ENCODE measurements around the gene OTOS.

Gene OTOS

DNA sequence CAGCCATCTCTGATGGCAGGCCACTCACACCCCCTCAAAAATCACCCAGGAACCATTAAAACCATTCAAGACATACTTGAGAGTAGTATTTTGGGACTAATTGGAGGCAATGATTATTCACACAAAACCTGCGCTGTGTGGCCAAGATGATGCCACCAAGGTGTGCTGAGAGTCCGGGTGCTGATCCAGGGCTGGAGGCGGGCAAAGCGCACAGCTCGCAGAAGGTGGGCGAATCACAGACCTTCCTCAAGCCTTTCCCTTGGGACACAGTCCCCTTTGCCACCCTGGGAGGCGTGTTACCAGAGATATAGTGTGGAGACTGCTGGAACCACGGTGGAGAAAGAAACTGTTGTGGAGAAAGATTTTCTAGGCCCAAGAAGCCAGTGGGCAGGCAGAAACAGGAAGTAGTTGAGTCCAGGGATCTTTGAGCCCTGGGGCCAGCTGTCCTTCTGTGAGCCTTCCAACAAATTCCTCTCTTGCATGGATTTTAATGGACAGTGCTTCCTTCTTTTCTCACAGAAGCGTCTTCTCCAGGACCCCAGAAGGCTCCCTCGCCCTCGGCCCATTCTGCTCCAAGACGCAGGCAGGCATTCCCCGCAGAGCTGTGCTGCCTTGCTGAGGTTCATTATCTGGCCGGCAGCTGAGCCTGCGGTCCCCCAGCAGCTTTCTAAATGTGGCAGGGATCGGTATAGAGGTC lies 12.4 kb downstream of the OTOS start:
- TF ChIP-seq EP300 (IDR thresholded peaks at IDR 0.05; ENCODE audit: borderline replicate concordance) (no peak), FOXM1 (IDR thresholded peaks at IDR 0.05; ENCODE audit: borderline replicate concordance, low read depth) (no peak), CEBPB (IDR thresholded peaks at IDR 0.05) (no peak), NFIC (IDR thresholded peaks at IDR 0.05) (no peak), RAD21 (IDR thresholded peaks at IDR 0.05; ENCODE audit: low read depth) (no peak), USF1 (IDR thresholded peaks at IDR 0.05) (no peak), TAF1 (IDR thresholded peaks at IDR 0.05; ENCODE audit: low read depth) (no peak), TEAD4 (IDR thresholded peaks at IDR 0.05) (no peak), ZBTB7A (IDR thresholded peaks at IDR 0.05; ENCODE audit: low read depth) (no peak), REST (IDR thresholded peaks at IDR 0.05; ENCODE audit: low read depth) (no peak)
- TF ChIP-seq, protein P1, sequence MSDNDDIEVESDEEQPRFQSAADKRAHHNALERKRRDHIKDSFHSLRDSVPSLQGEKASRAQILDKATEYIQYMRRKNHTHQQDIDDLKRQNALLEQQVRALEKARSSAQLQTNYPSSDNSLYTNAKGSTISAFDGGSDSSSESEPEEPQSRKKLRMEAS (IDR thresholded peaks at IDR 0.05): no peak

DNA sequence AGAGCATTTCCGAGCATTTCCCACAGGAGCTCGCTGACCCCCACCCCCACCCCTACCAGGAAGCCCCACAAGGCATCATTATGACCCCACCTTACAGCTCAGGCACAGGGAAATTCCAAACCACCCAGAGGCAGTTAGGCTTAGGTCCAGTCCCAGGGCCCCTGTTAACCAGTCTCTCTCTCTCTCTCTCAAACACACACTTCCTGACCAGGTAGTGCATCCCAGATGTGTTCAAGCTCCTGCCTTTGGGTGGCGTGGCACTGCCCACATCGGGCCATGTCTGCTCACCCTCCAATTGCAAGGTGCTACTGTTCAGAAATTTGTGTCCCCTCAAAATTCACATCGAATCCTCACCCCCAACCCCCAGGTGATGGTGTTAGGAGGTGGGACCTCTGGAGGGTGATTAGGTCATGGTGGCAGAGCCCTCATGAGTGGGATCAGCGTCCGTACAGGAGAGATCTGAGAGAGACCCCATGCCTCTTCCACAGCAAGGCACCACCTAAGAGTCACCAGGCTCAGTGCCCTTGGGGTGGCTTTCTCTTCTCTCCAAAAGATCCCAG lies 13.2 kb downstream of the OTOS start:
- TF ChIP-seq FOXM1 (IDR thresholded peaks at IDR 0.05; ENCODE audit: borderline replicate concordance, low read depth): no peak
- TF ChIP-seq TAF1 (IDR thresholded peaks at IDR 0.05; ENCODE audit: low read depth): no peak
- TF ChIP-seq, protein P1 (IDR thresholded peaks at IDR 0.05): no peak
- no peak for TF ChIP-seq TCF12 (IDR thresholded peaks at IDR 0.05; ENCODE audit: low read depth)
- no peak for TF ChIP-seq ZBTB7A (IDR thresholded peaks at IDR 0.05; ENCODE audit: low read depth)
- TF ChIP-seq RAD21 (IDR thresholded peaks at IDR 0.05; ENCODE audit: low read depth): no peak
- no peak for TF ChIP-seq EGR1 (IDR thresholded peaks at IDR 0.05)
- no peak for TF ChIP-seq EP300 (IDR thresholded peaks at IDR 0.05; ENCODE audit: borderline replicate concordance)
- TF ChIP-seq REST (IDR thresholded peaks at IDR 0.05; ENCODE audit: low read depth): no peak
- no peak for TF ChIP-seq CREB1 (IDR thresholded peaks at IDR 0.05; ENCODE audit: low read depth)
- TF ChIP-seq TEAD4 (IDR thresholded peaks at IDR 0.05): no peak
- TF ChIP-seq YY1 (IDR thresholded peaks at IDR 0.05; ENCODE audit: low read depth): no peak
- TF ChIP-seq USF1 (IDR thresholded peaks at IDR 0.05): no peak
- TF ChIP-seq CEBPB (IDR thresholded peaks at IDR 0.05): no peak
- TF ChIP-seq NFIC (IDR thresholded peaks at IDR 0.05): no peak

DNA sequence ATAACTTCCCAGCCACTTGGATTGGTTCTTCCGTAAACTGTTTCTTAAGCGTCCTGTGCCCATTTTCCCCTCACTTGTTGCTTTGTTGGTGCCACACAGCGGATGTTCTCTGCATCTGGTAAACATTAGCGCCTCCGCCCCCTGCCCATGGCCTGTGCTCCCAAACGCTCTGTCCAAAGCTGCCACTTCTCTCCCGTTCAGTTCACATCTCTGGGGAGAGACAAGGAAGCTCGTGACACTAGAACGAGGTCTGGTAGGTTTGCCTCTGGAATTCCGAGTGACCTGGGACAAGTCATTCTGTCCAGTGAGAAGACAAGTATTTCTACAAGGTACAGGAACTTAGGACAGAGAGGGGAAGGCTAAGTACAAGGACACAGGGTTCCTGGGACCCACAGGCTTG lies 13.7 kb downstream of the OTOS start:
- TF ChIP-seq REST (IDR thresholded peaks at IDR 0.05; ENCODE audit: low read depth) (no peak), ZBTB7A (IDR thresholded peaks at IDR 0.05; ENCODE audit: low read depth) (no peak), RAD21 (IDR thresholded peaks at IDR 0.05; ENCODE audit: low read depth) (no peak), NFIC (IDR thresholded peaks at IDR 0.05) (no peak), EP300 (IDR thresholded peaks at IDR 0.05; ENCODE audit: borderline replicate concordance) (no peak), CEBPB (IDR thresholded peaks at IDR 0.05) (no peak), EGR1 (IDR thresholded peaks at IDR 0.05) (no peak), USF1 (IDR thresholded peaks at IDR 0.05) (no peak)
- TF ChIP-seq, protein P1 (IDR thresholded peaks at IDR 0.05): no peak
